NCI-H82 (cell line): ENCODE data around the gene PLAAT5.
"Not testable (repeated sequence)": the region's sequence is repeated elsewhere in the genome, so short reads cannot be mapped to it uniquely, and the experiment has no call there.

Source experiments
- DNase-seq: peaks from one replicate; lab custom pipeline; 2025; lab: John Stamatoyannopoulos, UW

Gene PLAAT5

DNA sequence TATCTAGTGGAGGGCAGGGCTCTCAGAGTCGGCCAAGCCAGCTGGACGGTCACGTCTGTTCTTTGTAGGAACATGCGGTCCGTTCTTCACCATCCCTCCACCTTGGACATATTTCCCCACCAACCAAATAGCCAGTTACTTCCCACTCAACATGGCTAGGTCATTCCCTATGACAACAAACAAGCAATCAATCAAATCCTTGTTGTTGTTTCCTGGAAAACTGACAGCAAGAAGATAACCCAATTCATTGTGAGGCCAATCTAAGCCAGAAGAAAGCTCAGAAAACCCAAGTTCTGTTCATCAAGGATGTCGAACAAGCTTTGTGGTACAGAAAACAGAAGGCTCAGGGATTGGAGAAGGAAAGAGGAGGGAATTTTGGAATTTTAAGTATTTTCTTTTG is 10.9 kb downstream of the PLAAT5 start:
- DNase-seq, result no peak

DNA sequence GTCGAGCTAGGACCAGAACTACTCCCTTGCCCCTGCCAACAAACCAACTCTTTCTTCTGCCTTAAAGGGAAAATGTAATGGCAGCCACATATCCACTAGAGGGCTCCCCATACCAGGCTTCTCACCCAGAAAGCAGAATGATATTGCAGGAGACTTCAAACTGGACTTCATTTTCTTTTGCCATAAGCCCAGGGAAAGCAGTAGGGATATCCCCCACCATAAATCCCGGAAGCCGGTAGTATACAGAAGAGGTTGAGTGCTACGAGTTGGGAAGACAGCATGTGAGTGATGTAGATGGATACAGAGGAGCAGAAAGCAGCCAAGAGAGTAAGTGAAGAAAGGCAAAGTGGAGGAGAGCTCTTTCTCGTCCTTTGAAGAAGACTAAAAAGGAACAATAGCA is 12.1 kb downstream of the PLAAT5 start:
- peak; percentile 71 for DNase-seq

DNA sequence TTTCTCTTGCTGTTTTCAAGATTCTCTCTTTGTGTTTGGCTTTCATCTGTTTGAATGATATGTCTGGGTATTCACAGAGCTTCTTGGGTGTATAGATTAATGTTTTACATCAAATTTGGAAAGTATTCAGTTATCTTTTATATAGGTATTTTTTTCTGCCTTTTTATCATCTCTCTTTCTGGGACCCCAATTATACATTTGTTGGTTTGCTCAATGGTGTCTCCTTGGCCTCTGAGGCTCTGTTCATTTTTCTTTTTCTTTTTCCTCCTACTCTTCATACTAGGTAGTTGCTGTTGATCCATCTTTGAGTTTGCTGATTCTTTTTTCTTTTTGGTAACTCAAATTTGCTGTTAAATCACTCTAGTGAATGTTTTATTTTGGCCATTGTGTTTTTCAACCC is 14.3 kb downstream of the PLAAT5 start:
- no peak for DNase-seq

DNA sequence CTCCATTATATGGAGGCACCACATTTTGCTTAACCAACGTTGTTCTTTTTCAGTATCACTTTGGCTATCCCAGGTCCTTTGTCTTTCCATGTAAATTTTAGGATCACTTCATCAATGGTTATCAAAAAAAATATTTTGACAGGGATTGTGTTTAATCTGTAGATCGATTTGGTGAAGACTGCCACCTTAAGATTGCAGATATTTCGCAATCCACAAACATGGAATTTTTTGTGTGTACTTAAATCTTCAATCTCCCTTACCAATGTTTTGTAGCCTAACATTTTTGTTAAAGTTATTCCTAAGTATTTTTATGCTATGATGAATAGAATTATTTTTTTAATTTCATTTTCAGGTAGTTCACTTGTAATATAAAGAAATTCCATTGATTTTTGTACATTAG is 18.6 kb downstream of the PLAAT5 start:
- DNase-seq, result no peak

DNA sequence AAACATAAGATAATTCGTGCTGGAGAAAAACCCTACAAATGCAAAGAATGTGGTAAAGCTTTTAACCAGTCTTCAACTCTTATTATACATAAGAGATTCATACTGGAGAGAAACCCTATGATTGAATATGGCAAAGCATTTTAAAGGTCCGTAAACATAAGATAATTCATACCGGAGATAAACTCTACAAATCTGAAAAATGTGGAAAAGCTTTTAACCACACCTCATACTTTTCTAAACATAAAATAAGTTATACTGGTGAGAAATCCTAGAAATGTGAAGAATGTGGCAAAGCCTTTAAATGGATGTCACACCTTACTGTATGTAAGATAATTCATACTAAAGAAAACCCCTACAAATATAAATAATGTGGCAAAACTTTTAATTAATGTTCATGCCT is 20.7 kb downstream of the PLAAT5 start:
- no peak for DNase-seq

DNA sequence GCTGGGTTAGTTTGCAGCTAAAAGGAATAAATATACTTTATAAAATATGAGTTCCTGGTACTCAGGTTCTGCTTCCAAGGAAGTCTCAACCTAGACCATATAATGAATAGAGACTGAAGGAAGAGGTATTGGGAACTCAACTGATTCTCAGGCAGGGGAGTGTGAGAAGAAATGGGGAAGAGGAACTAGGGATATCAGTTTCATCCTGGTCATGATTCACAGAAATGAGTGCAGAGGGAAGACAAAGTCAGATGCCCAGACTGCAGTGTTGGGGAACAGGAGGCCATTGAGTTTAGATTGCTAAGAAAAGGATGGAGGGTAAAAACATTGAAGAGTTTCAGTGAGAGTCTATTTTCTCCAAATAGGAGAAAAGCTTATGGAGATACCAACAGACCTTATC is 28.8 kb downstream of the PLAAT5 start:
- no peak for DNase-seq

DNA sequence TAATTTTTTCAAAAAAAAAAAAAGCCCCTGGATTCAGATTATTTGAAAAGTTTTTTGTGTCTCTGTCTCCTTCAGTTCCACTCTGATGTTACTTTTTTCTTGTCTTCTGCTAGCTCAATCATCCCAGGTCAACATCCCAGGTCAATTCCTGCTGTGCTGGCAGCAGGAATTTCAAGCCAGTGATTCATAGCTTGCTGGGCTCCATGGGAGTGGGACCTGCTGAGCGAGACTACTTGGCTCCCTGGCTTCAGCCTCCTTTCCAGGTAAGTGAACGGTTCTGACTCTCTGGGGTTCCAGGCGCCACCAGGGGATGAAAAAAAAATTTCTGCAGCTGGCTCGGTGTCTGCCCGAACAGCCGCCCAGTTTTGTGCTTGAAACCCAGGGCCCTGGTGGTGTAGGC is 31.4 kb downstream of the PLAAT5 start:
- no peak for DNase-seq

DNA sequence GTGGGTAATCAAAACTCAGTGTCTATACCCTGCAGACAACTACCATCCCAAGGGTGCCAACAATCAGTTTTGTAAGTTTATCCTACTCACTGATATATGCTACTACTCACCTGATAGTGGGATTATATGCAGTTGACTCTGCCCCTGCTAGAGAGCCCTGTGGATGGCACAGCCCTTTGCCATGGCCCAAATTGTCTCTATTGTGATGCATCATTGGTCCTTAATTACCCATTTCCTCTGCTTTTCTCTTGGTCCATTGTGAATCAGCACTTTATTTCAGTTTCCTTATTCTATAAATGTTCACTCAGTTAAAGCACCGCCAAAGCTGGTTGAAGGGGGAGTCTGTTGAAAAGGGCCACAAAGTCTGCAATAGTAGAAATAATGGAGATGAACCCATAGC is 42.3 kb downstream of the PLAAT5 start:
- DNase-seq, result no peak

DNA sequence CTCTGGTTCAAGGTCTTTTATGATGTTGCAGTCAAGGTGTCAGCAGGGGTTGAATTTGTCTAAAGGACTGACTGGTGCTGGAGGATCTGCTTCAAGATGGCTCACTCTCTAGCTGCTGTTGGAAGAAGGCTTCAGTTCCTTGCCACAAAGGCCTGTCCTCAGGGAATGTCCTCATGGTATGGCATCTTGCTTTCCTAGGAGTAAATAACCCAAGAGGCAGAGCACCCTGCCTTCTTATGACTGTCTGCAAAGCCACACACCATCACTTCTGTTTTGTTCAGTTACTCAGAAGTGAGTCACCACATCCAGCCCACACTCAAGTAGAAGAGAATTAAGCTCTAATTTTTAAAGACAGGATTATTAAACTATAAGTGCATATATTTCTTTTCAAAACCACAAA is 45.2 kb downstream of the PLAAT5 start:
- DNase-seq, result no peak

DNA sequence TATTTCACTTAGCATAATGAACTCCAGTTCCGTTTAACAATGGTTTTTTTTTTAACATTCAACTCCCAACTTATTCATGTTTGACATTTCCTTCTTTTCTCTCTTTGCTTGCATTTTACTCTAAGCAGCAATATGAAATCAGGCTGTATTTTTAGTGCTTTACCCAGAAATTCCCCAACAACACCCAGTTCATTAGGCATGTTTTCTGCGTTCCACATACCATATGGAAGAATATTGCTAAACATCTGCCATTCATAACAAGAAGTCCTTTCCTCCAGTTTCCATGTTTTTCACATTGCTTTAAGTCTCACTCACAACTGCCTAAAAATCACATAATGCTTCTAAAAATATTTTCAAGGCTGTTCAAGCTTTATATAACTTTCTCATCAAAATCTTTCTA is 45.8 kb downstream of the PLAAT5 start:
- no peak for DNase-seq

DNA sequence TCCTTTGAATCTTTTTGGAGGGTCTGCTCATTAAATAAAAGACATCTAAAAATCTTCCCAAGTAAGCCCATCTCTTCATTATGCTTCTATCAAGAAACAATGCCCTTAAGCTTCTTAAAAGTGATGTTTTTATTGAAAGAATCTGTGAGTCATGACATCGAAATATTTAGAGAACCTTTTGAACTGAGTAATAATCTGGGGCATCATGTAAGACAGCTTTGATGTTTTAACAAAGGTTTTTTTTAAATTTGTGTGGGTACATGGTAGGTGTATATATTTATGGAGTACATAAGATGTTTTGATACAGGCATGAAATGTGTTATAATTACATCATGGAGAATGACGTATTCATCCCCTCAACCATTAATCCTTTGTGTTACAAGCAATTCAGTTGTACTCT is 46.8 kb downstream of the PLAAT5 start:
- DNase-seq, result no peak

DNA sequence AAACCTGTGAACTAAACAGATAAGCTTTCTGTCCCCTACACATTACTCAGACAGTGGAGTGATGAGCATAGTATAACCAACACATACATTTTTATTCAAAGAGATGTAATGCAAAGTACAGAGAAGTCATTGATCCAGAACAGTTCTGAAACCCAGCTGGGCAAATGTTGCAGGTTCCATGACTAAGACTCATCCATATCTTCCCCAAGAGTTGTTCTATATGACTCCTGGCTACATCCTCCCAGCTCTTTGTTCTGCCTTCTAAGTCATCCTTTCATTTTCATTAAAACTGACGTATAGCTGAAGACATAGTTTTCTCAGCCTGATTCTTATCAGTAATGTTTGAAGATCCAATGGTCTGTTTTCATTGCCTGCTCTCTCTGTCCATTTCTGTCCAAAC is 47.3 kb downstream of the PLAAT5 start:
- no peak for DNase-seq

DNA sequence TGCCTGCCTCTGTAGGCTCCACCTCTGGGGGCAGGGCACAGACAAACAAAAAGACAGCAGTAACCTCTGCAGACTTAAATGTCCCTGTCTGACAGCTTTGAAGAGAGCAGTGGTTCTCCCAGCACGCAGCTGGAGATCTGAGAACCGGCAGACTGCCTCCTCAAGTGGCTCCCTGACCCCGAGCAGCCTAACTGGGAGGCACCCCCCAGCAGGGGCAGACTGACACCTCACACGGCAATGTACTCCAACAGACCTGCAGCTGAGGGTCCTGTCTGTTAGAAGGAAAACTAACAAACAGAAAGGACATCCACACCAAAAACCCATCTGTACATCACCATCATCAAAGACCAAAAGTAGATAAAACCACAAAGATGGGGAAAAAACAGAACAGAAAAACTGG is 55.1 kb downstream of the PLAAT5 start:
- not testable (repeated sequence) for DNase-seq

DNA sequence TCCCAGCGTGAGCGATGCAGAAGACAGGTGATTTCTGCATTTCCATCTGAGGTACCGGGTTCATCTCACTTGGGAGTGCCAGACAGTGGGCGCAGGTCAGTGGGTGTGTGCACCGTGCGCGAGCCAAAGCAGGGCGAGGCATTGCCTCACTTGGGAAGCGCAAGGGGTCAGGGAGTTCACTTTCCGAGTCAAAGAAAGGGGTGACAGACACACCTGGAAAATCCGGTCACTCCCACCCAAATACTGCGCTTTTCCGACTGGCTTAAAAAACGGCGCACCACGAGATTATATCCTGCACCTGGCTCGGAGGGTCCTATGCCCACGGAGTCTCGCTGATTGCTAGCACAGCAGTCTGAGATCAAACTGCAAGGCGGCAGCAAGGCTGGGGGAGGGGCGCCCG is 55.6 kb downstream of the PLAAT5 start:
- DNase-seq, result not testable (repeated sequence)

DNA sequence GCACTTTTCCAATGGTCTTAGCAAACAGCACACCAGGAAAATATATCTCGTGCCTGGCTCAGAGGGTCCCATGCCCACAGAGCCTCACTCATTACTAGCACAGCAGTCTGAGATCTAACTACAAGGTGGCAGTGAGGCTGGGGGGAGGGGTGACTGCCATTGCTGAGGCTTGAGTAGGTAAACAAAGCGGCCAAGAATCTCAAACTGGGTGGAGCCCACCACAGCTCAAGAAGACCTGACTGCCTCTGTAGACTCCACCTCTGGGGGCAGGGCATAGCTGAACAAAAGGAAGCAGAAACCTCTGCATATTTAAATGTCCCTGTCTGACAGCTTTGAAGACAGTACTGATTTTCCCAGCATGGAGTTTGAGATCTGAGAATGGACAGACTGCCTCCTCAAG is 60.2 kb downstream of the PLAAT5 start:
- DNase-seq, result not testable (repeated sequence)

DNA sequence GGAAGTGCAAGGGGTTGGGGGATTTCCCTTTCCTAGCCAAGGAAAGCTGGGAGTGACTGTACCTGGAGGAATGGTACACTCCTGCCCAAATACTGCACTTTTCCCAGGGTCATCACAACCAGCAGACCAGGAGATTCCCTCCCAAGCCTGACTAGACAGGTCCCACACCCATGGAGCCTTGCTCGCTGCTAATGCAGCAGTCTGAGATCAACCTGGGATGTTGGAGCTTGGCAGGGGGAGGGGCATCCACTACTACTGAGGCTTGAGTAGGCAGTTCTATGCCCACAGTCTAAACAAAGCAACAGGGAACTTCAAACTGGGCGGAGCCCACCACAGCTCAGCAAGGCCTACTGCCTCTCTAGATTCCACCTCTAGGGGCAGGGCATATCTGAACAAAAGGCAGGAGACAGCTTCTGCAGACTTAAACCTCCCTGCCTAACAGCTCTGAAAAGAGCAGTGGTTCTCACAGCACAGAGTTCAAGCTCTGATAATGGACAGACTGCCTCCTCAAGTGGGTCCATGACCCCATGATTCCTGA is 62.9 kb downstream of the PLAAT5 start:
- no peak for DNase-seq

DNA sequence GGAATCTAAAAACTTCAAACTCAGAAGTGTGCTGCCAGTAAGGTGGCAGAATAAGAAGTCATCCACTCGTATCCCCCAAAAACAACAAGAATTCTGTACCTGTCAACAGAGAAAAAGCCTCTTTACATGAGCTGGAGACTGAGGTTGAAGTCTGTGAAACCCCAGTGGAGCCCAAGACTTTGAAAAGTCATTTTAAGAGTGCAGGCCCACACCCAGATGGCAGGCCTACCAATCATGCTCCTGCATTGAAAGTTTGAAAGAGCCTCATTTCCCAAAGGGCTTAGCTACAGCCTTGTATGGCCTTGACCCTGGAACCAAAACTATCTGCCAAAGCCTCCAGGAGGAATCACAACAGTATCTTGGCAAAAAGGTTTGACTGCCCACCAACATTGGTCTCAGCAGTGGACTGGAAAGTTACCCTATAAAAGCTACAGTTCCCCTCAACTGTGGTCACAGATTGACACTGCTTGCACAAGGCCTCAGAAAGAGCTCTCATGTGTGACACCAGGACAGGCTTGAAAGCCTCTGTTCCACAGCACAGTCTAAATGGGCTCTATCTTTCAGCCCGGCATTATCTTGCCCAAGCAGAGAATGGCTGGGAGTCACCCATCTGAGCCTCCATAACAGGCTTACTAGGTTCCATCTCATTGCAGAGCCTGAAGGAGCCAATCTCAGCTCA is 73.7 kb downstream of the PLAAT5 start:
- DNase-seq, result no peak
